Stimulated activated CD8-positive, alpha-beta memory T cell treated with anti-CD3 and anti-CD28 coated beads, Interleukin-12 subunit alpha, Interleukin-12 subunit beta, amount 100 ng/mL, for 1 hour (primary cell): ENCODE data around the gene SAT2.

Experiments used
- DNase-seq: peaks from one replicate; pipeline ENCODE4 v3.0.0-alpha.2; 2020; ENCODE audit warnings: low read depth

Gene SAT2

DNA sequence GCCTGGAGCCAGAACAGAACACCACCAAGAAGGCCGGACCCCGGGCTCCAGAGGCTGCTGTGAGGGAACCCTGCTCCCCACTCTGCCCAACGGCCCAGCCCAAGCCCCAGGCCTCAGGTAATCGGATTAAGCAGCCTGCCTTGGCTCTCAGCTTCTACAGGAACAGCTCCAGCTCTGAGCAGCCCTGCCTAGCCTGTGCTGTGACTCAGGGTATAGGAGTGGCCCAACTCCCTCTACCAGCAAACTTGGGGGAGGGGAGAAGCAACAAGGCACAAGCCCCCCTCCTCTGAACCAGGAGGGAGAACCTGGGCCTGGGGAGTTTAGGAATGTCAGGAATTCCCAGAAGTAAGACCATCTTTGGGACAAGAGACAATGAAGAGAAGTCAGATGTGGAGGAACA, 36.9 kb downstream of the SAT2 start:
- no peak for DNase-seq

- DNase-seq = no peak
These were observed 37.5 kb downstream of the SAT2 start, which contains the start of gene SOX15 for GRCh38 chr17:7589891-7590691. Gene SOX15, minus strand, starts transcription at chr17:7590094. Its CDS starts 418 bp downstream, at chr17:7589676.

DNA sequence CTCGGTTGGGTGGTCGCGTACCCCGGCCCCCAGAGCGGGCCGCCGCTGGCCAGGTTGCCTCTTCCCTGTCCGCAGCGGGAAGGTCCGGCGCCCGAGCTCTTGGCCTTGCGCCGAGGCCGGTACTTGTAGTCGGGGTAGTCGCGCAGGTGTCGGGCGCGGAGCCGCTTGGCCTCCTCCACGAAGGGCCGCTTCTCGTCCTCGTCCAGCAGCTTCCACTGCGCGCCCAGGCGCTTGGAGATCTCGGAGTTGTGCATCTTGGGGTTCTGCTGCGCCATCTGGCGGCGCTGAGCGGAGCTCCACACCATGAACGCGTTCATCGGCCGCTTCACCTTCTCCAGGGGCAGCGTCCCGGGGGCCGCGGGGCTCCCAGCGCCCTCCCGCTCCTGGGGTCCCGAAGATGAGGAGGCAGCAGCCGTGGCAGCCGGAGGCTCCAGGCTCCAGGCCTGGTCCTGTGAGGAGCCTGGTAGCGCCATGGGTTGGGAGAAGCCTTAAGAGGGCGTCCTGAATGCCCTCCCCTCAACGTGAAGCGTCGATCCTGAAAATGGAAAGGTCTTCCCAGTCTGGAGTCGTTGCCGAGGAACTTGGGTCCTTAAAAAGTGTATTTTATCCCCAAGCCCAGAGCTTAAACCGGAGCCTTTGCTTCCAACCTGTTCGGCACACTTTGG, 38.3 kb downstream of the SAT2 start:
- peak; percentile 46 for DNase-seq

DNA sequence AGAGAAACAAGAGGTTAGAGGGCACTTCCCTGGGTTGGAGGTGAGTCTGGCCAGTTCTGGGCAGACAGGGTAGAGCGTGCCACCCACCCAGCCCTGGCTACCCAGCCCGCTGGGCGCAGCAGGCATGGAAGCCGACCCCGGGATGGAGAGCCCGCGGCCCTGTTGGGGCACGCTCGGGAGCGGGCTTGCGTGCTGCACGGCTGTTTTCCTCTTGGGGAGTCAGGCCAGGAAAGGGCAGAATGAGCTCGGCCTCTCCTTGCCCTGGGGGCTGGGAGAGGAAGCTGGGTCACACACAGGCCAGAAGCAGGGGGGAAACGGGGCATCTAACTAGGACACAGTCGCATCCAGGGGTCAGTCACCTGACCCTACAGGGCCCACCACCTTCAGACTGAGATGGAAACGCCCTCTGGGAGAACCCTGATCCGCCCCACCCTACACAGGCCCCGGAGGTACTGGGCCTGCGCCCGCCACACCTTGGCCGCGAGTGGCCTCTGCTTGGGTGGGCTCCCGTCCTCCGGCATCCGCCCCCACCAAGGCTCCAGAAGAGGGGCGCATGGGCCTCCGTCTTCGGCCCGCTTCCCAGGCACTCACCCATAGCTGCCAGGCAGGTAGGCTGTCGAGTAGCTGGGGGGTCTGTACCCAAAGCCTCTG, 38.9 kb downstream of the SAT2 start:
- no peak for DNase-seq

- no peak for DNase-seq
These were observed 40.0 kb downstream of the SAT2 start for GRCh38 chr17:7587420-7588151.

- no peak for DNase-seq
These were observed 40.8 kb downstream of the SAT2 start for GRCh38 chr17:7586673-7587419.

- peak; percentile 90 for DNase-seq
These were observed 44.1 kb downstream of the SAT2 start, which contains the start of gene MPDU1 for GRCh38 chr17:7583253-7584109. Gene MPDU1, plus strand, starts transcription at chr17:7583852. Its CDS starts 11 bp downstream, at chr17:7583863.

DNA sequence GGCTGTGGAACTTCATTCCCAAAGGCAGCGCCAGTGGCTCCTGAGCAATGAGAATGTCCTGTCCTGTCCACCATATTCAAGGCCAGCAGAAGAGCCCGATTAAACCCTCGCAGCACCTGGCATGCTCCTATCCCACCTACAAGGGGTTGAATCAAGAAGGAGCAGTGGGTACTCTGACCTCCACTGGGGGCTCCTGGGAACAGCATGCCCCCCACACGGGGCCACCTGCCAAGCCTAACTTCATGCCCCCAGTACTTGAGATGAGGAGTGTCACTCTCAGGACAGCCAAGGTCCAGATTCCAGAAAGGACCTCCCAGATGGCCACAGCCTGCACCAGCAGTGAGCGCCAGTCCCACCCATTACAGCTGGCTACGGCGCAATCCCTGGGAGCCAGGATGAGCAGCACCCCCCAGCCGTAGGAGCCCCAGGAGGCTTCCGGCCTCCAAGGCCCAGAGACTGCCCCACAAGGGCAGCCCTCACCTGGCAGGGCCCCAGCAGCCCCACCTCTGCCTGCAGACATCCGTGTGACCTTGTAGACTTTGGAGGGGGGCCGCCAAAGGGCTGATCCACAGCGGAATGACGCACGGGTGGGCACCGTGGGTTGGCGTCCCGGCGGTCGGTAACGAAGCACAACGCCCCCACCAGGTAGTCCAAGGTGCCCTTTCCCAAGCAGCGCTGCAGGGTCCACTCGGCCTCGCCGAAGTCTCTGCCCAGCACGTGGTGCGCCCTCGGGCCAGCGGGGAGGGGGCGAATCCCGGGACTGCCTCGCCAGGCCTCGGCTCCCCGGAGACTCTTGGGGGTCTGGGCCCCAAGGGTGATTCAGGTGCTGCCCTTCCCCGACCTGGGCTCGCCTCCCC, 45.0 kb downstream of the SAT2 start:
- DNase-seq = no peak

DNA sequence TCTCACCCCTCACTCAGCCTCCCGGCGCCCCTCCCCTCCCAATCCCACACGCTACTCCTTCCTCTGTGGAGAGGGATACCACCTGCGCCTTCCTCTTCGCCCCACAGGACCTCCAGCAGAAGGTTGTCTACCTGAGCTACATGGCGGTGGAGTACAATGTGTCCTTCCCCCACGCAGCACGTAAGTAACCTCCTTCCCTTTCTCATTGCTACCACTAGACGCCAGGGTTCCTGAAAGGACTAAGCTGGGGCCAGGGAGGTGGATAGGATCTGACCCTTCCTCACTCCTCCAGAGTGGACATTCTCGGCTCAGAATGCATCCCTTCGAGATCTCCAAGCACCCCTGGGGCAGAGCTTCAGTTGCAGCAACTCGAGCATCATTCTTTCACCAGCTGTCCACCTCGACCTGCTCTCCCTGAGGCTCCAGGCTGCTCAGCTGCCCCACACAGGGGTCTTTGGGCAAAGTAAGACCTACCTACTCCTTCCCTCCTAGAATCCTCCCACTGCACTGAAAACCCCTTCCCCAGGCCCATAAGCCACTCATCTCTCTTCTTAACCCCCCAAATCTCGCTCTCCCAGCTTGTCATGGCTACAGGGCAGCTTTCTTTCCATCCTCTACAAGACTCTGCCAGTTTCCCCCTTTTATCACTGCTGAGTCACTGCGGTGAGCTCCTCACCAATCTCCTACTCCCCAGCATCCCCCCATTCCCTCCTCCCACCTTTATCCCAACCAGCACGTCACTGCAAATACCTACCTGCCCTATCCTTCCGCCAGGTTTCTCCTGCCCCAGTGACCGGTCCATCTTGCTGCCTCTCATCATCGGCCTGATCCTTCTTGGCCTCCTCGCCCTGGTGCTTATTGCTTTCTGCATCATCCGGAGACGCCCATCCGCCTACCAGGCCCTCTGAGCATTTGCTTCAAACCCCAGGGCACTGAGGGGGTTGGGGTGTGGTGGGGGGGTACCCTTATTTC, 46.7 kb downstream of the SAT2 start:
- no peak for DNase-seq

- no peak for DNase-seq
These were observed 47.6 kb downstream of the SAT2 start for GRCh38 chr17:7579834-7580603.

DNA sequence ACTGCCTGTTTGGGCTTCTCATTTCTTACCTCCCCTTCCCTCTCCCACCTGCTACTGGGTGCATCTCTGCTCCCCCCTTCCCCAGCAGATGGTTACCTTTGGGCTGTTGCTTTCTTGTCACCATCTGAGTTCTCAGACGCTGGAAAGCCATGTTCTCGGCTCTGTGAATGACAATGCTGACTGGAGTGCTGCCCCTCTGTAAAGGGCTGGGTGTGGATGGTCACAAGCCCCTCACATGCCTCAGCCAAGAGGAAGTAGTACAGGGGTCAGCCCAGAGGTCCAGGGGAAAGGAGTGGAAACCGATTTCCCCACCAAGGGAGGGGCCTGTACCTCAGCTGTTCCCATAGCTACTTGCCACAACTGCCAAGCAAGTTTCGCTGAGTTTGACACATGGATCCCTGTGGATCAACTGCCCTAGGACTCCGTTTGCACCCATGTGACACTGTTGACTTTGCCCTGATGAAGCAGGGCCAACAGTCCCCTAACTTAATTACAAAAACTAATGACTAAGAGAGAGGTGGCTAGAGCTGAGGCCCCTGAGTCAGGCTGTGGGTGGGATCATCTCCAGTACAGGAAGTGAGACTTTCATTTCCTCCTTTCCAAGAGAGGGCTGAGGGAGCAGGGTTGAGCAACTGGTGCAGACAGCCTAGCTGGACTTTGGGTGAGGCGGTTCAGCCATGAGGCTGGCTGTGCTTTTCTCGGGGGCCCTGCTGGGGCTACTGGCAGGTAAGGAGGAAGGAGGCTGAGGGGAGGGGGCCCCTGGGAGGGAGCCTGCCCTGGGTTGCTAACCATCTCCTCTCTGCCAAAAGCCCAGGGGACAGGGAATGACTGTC, 48.4 kb downstream of the SAT2 start, which contains the start of gene CD68:
Gene CD68 (plus strand): TSS at position 638 of the 833 bp plus-strand sequence. CDS start 40 bp downstream, at position 678.
- DNase-seq = peak; percentile 37

DNA sequence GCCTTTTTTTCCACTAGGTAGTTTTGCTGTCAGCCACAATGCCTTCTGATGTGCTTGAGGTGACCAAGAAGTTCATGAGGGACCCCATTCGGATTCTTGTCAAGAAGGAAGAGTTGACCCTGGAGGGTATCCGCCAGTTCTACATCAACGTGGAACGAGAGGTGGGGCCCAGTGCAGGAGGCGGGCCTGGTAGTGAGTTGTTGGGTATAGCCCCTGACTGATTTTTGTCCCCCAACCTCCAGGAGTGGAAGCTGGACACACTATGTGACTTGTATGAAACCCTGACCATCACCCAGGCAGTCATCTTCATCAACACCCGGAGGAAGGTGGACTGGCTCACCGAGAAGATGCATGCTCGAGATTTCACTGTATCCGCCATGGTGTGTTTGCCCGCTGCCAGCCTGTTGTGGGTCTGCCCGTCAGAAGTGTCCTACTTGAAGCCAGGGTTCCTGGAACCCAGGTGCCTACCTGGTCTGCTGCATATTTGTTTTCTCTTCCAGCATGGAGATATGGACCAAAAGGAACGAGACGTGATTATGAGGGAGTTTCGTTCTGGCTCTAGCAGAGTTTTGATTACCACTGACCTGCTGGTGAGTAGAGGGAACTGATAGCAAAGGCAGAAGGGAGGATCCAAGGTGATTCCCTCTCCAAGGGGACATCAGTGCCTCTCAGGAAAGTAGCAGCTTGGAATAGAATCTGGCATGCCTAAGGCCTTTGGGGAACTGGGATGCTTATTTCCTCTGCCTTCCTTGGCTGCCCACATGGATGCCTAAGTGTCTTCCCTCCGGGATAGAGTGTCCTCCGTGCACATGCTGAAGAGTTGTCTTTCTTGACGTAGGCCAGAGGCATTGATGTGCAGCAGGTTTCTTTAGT, 50.1 kb downstream of the SAT2 start:
- no peak for DNase-seq

DNA sequence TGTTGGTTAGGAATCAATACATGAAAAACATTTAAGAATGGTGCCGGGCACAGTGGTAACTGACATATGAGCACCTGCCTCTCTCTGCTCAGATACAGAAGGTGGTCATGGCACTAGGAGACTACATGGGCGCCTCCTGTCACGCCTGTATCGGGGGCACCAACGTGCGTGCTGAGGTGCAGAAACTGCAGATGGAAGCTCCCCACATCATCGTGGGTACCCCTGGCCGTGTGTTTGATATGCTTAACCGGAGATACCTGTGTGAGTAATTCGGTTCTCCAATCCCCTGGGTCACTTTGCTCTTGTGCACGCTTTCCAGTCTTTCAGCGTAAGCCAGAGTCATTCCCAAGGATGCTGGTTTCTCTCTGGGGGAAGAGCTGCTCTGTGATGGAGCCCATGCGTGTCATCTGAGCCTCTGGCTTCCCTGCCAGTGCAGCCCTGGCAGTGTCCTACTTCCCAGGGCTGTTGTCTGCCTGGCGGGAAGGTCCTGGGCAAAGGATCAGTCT, 51.1 kb downstream of the SAT2 start:
- no peak for DNase-seq
